ENCODE data around the gene IRF9. TPM values are rescaled to one million over a fixed set of nuclear protein-coding genes. Genes with fewer than 3 reads are reported as not detected.

The IRF9 gene
- total and polyA plus RNA-seq, 2 of the 13 experiments (the other 11 are each of a cell fraction or from before 2014, with no cell fraction given) = 14.9 to 49.7 TPM

- no peak for TF ChIP-seq ZNF275 (CRISPR knock-in tag; IDR thresholded peaks at IDR 0.05; ENCODE audit: borderline replicate concordance)
- TF ChIP-seq ZNF260 (CRISPR knock-in tag; IDR thresholded peaks at IDR 0.05; ENCODE audit: borderline replicate concordance, low read depth) = no peak; the same call in 1 of the 2 replicates
- peak; percentile 95; the same call in 1 of the 2 replicates for TF ChIP-seq FOXO4 (CRISPR knock-in tag; conservative IDR thresholded peaks at IDR 0.05)
- TF ChIP-seq, protein P1, sequence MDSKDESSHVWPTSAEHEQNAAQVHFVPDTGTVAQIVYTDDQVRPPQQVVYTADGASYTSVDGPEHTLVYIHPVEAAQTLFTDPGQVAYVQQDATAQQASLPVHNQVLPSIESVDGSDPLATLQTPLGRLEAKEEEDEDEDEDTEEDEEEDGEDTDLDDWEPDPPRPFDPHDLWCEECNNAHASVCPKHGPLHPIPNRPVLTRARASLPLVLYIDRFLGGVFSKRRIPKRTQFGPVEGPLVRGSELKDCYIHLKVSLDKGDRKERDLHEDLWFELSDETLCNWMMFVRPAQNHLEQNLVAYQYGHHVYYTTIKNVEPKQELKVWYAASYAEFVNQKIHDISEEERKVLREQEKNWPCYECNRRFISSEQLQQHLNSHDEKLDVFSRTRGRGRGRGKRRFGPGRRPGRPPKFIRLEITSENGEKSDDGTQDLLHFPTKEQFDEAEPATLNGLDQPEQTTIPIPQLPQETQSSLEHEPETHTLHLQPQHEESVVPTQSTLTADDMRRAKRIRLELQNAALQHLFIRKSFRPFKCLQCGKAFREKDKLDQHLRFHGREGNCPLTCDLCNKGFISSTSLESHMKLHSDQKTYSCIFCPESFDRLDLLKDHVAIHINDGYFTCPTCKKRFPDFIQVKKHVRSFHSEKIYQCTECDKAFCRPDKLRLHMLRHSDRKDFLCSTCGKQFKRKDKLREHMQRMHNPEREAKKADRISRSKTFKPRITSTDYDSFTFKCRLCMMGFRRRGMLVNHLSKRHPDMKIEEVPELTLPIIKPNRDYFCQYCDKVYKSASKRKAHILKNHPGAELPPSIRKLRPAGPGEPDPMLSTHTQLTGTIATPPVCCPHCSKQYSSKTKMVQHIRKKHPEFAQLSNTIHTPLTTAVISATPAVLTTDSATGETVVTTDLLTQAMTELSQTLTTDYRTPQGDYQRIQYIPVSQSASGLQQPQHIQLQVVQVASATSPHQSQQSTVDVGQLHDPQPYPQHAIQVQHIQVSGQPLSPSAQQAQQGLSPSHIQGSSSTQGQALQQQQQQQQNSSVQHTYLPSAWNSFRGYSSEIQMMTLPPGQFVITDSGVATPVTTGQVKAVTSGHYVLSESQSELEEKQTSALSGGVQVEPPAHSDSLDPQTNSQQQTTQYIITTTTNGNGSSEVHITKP (CRISPR knock-in tag; IDR thresholded peaks at IDR 0.05; ENCODE audit: low read depth) = no peak
- peak; percentile 84 for TF ChIP-seq ZNF367 (CRISPR knock-in tag; IDR thresholded peaks at IDR 0.05; ENCODE audit: borderline replicate concordance)
- peak; percentile 48; the same call in 1 of the 2 replicates for TF ChIP-seq SAP130 (CRISPR knock-in tag; IDR thresholded peaks at IDR 0.05; ENCODE audit: low read depth)
- TF ChIP-seq, protein P2, sequence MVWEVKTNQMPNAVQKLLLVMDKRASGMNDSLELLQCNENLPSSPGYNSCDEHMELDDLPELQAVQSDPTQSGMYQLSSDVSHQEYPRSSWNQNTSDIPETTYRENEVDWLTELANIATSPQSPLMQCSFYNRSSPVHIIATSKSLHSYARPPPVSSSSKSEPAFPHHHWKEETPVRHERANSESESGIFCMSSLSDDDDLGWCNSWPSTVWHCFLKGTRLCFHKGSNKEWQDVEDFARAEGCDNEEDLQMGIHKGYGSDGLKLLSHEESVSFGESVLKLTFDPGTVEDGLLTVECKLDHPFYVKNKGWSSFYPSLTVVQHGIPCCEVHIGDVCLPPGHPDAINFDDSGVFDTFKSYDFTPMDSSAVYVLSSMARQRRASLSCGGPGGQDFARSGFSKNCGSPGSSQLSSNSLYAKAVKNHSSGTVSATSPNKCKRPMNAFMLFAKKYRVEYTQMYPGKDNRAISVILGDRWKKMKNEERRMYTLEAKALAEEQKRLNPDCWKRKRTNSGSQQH (CRISPR knock-in tag; IDR thresholded peaks at IDR 0.05; ENCODE audit: low read depth) = peak; percentile 76
- TF ChIP-seq, protein P3, sequence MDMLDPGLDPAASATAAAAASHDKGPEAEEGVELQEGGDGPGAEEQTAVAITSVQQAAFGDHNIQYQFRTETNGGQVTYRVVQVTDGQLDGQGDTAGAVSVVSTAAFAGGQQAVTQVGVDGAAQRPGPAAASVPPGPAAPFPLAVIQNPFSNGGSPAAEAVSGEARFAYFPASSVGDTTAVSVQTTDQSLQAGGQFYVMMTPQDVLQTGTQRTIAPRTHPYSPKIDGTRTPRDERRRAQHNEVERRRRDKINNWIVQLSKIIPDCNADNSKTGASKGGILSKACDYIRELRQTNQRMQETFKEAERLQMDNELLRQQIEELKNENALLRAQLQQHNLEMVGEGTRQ (IDR thresholded peaks at IDR 0.05; ENCODE audit: low read depth, low read length) = no peak
- TF ChIP-seq, protein P3 (CRISPR knock-in tag; IDR thresholded peaks at IDR 0.05; ENCODE audit: borderline replicate concordance) = no peak
Measured at GRCh38 chr14:24196071-24197055, 35.3 kb downstream of the IRF9 start (continued).

Measured in HepG2 (cell line).